Ishikawa (cell line): ENCODE results near the gene MARS1.

Source experiments
- CEBPB ChIP-seq: IDR thresholded peaks from 2 replicates; pipeline ENCODE4 v1.6.1; 2012
- CREB1 ChIP-seq: IDR thresholded peaks from 2 replicates; pipeline ENCODE4 v1.6.1; 2012; ENCODE audit warnings: low read depth
- EGR1 ChIP-seq: IDR thresholded peaks from 2 replicates; pipeline ENCODE4 v1.6.1; 2012
- EP300 ChIP-seq: IDR thresholded peaks from 2 replicates; pipeline ENCODE4 v1.6.1; 2012; ENCODE audit warnings: borderline replicate concordance
- FOXM1 ChIP-seq: IDR thresholded peaks from 2 replicates; pipeline ENCODE4 v1.6.1; 2012; ENCODE audit warnings: low read depth, borderline replicate concordance
- MAX ChIP-seq: IDR thresholded peaks from 2 replicates; pipeline ENCODE4 v1.6.1; 2012
- NFIC ChIP-seq: IDR thresholded peaks from 2 replicates; pipeline ENCODE4 v1.6.1; 2012
- RAD21 ChIP-seq: IDR thresholded peaks from 2 replicates; pipeline ENCODE4 v1.6.1; 2012; ENCODE audit warnings: low read depth
- REST ChIP-seq: IDR thresholded peaks from 2 replicates; pipeline ENCODE4 v1.6.1; 2012; ENCODE audit warnings: low read depth, mild to moderate bottlenecking
- TAF1 ChIP-seq: IDR thresholded peaks from 2 replicates; pipeline ENCODE4 v1.6.1; 2012; ENCODE audit warnings: low read depth, mild to moderate bottlenecking
- TCF12 ChIP-seq: IDR thresholded peaks from 2 replicates; pipeline ENCODE4 v1.6.1; 2012; ENCODE audit warnings: low read depth
- TEAD4 ChIP-seq: IDR thresholded peaks from 2 replicates; pipeline ENCODE4 v1.6.1; 2012
- USF1 ChIP-seq: IDR thresholded peaks from 2 replicates; pipeline ENCODE4 v1.6.1; 2012
- YY1 ChIP-seq: IDR thresholded peaks from 2 replicates; pipeline ENCODE4 v1.6.1; 2012; ENCODE audit warnings: low read depth
- ZBTB7A ChIP-seq: IDR thresholded peaks from 2 replicates; pipeline ENCODE4 v1.6.1; 2012; ENCODE audit warnings: low read depth

Gene MARS1

DNA sequence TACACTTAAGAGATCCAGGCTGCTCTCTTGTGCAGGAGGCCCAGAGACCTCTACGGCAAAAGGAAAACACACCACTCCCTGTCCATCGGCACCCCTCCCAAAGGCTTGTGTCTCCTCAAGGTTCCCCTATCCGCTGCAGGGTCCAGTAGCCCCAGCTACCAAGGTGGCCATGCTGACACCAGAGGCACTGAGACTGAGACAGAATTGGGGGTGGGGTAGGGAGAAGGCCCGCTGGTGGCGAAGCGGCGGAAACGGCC is 31.9 kb downstream of the MARS1 start:
- TF ChIP-seq ZBTB7A (no peak), TAF1 (no peak), TEAD4 (no peak), USF1 (no peak), EP300 (no peak), NFIC (no peak), FOXM1 (no peak)

DNA sequence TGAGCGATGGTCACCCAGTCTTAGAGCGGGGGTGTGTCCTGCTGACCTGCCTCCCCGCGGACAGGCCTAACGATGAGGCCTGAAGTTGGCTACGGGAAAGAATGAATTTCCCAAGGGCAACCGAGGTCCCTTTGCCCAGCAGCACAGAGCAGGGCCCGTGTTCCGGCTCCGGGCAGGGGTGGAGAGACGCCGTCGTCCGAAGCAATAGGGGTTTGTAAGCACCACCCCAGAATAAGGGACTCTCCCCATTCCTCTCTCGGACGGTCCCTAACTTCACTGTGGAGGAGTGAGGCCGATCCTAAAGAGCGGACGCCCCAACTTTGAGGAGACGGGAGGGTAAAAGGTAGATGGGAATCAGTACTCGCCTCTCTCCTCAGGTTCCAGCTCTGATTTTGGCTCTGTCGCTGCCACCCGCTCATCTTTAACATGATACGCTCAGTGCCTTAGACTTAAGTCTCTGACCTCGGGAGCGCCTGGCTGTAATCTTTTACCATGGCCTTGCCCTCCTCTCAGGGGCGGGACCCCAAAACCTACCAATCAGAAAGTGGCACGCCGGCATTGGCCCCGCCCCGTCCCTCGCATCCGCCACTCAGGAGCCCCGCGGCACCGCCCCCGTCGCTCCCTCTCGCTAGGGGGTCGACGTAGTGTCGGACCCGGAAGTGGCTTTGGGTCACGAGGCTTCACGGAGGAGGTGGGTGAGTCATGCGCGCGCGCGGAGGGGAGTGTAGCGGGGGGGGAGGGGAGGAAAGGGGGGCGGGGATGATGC is 32.4 kb downstream of the MARS1 start, which contains the start of gene DDIT3:
Gene DDIT3, minus strand, starts transcription at position 462 of the 766 bp plus-strand sequence. CDS start 3,108 bp downstream, outside the sequence.
- TF ChIP-seq USF1 (peak; percentile 94), YY1 (peak; percentile 42; the same call in 1 of the 2 replicates), CREB1 (peak; percentile 52; the same call in 1 of the 2 replicates), TAF1 (peak; percentile 88), NFIC (peak; percentile 59; the same call in 1 of the 2 replicates), RAD21 (no peak), EGR1 (0 out of 2 replicates have a peak, but pooled peaks have one; percentile 58), MAX (peak; percentile 70; the same call in 1 of the 2 replicates), EP300 (peak; percentile 54; the same call in 1 of the 2 replicates), REST (no peak), TEAD4 (peak; percentile 35), ZBTB7A (no peak)

- TF ChIP-seq RAD21 (no peak), CEBPB (no peak), TEAD4 (no peak), FOXM1 (no peak), EGR1 (no peak), NFIC (no peak), USF1 (no peak), ZBTB7A (no peak), REST (no peak), EP300 (no peak), YY1 (no peak), TAF1 (no peak), CREB1 (no peak), TCF12 (no peak), MAX (no peak)
These were observed 33.7 kb downstream of the MARS1 start for GRCh38 chr12:57521525-57522010.

GRCh38 chr12:57522011-57522886 is 34.4 kb downstream of the MARS1 start, which contains the start of gene MBD6:
TSS of gene MBD6 (plus strand) at chr12:57522824. CDS start at chr12:57524304, 1,480 bp downstream.
- no peak for TF ChIP-seq REST
- TF ChIP-seq RAD21 = no peak
- TF ChIP-seq CREB1 = no peak
- no peak; the same call in none of the 2 replicates for TF ChIP-seq EP300
- TF ChIP-seq FOXM1 = no peak; the same call in 1 of the 2 replicates
- TF ChIP-seq USF1 = peak; percentile 90
- TF ChIP-seq CEBPB = no peak
- TF ChIP-seq YY1 = peak; percentile 36; the same call in 1 of the 2 replicates
- TF ChIP-seq ZBTB7A = peak; percentile 53; the same call in 1 of the 2 replicates
- TF ChIP-seq TAF1 = peak; percentile 56; the same call in 1 of the 2 replicates
- TF ChIP-seq TCF12 = 0 out of 2 replicates have a peak, but pooled peaks have one; percentile 65
- no peak; the same call in 1 of the 2 replicates for TF ChIP-seq NFIC
- TF ChIP-seq EGR1 = peak; percentile 43
- peak; percentile 63 for TF ChIP-seq TEAD4
- TF ChIP-seq MAX = peak; percentile 50; the same call in 1 of the 2 replicates
